GM11168 (cell line): ENCODE measurements around the gene NGEF.

ENCODE experiments used
- in situ Hi-C: fragments of 300-500 bp; cut with MboI; formaldehyde crosslinking; loops from one replicate; pipeline ENCODE4 v1.12.0; 2022; ENCODE audit warnings: low sequenced_read_pairs; ENCODE audit not compliant: unreplicated experiment

The NGEF gene

GRCh38 chr2:232890536-232890895, 122.5 kb downstream of the NGEF start:
- in situ Hi-C loops = no loop called here

- in situ Hi-C loops = no loop called here
These were observed 123.1 kb downstream of the NGEF start for GRCh38 chr2:232889876-232890401.

- in situ Hi-C loops = no loop called here
These were observed 124.1 kb downstream of the NGEF start for GRCh38 chr2:232888839-232889529.

GRCh38 chr2:232888099-232888836, 124.8 kb downstream of the NGEF start:
- in situ Hi-C loops = no loop called here

GRCh38 chr2:232887171-232887850, 125.7 kb downstream of the NGEF start:
- in situ Hi-C loops = no loop called here

- in situ Hi-C loops = no loop called here
These were observed 126.4 kb downstream of the NGEF start for GRCh38 chr2:232886632-232887031.

GRCh38 chr2:232886176-232886575, 126.9 kb downstream of the NGEF start:
- in situ Hi-C loops = no loop called here

- in situ Hi-C loops = no loop called here
These were observed 127.6 kb downstream of the NGEF start for GRCh38 chr2:232885264-232885961.

GRCh38 chr2:232884549-232885263, 128.3 kb downstream of the NGEF start:
- in situ Hi-C loops = no loop called here

GRCh38 chr2:232884001-232884421, 129.0 kb downstream of the NGEF start:
- in situ Hi-C loops = no loop called here

- in situ Hi-C loops = no loop called here
These were observed 129.8 kb downstream of the NGEF start for GRCh38 chr2:232883116-232883721.

- in situ Hi-C loops = no loop called here
These were observed 130.4 kb downstream of the NGEF start for GRCh38 chr2:232882505-232883115.

GRCh38 chr2:232882085-232882484, 131.0 kb downstream of the NGEF start:
- in situ Hi-C loops = no loop called here

GRCh38 chr2:232880764-232881351, 132.2 kb downstream of the NGEF start:
- in situ Hi-C loops = no loop called here

- in situ Hi-C loops = no loop called here
These were observed 133.2 kb downstream of the NGEF start for GRCh38 chr2:232879618-232880494.

- in situ Hi-C loops = no loop called here
These were observed 134.0 kb downstream of the NGEF start for GRCh38 chr2:232878855-232879617.

- in situ Hi-C loops = no loop called here
These were observed 135.0 kb downstream of the NGEF start for GRCh38 chr2:232877940-232878511.
